Loucy (cell line): Measurements from ENCODE around the gene TBCD.

Experiments used
- H2AFZ ChIP-seq: fragments of 200-600 bp; sonication (generic); 2 replicates; pipeline ENCODE4 v1.6.0; 2016; ENCODE audit warnings: antibody characterized with exemption, mild to moderate bottlenecking, low read length, moderate library complexity
- H3F3A ChIP-seq: fragments of 200-600 bp; 2 replicates; pipeline ENCODE4 v1.6.0; 2016; ENCODE audit warnings: antibody characterized with exemption, low read depth, mild to moderate bottlenecking
- H3K27me3 ChIP-seq: fragments of 200-600 bp; sonication (generic); 2 replicates; pipeline ENCODE4 v1.6.1; 2014; ENCODE audit warnings: low read length, mild to moderate bottlenecking; ENCODE audit not compliant: insufficient read depth, poor library complexity, severe bottlenecking
- H3K36me3 ChIP-seq: fragments of 200-600 bp; sonication (generic); 2 replicates; pipeline ENCODE4 v1.6.1; 2016; ENCODE audit warnings: low read length; ENCODE audit not compliant: insufficient read depth
- H3K4me1 ChIP-seq: fragments of 200-600 bp; sonication (generic); 2 replicates; pipeline ENCODE4 v1.5.1; 2014; ENCODE audit warnings: low read length, mild to moderate bottlenecking; ENCODE audit not compliant: insufficient read depth, poor library complexity, severe bottlenecking
- H3K4me2 ChIP-seq: fragments of 200-600 bp; sonication (generic); 2 replicates; pipeline ENCODE4 v1.6.0; 2014; ENCODE audit warnings: antibody characterized with exemption, low read length, low read depth, mild to moderate bottlenecking; ENCODE audit not compliant: poor library complexity, severe bottlenecking
- H3K4me3 ChIP-seq: fragments of 200-600 bp; sonication (generic); 2 replicates; pipeline ENCODE4 v1.5.1; 2014; ENCODE audit warnings: low read length, mild to moderate bottlenecking, mixed read lengths; ENCODE audit not compliant: poor library complexity, severe bottlenecking
- H3K79me2 ChIP-seq: fragments of 200-600 bp; sonication (generic); 2 replicates; pipeline ENCODE4 v1.6.1; 2014; ENCODE audit warnings: low read length; ENCODE audit not compliant: insufficient read depth
- H3K9ac ChIP-seq: fragments of 200-600 bp; sonication (generic); 2 replicates; pipeline ENCODE4 v1.6.0; 2014; ENCODE audit warnings: mild to moderate bottlenecking, low read depth, low read length, moderate library complexity; ENCODE audit not compliant: poor library complexity, severe bottlenecking
- H3K9me2 ChIP-seq: fragments of 200-600 bp; sonication (generic); replicated peaks from 2 replicates; pipeline ENCODE4 v1.6.1; 2016; ENCODE audit warnings: low read depth, low read length, mixed read lengths
- H3K9me3 ChIP-seq: fragments of 200-600 bp; sonication (generic); 2 replicates; pipeline ENCODE4 v1.6.1; 2014; ENCODE audit warnings: mild to moderate bottlenecking, antibody characterized with exemption, low read length, low read depth; ENCODE audit not compliant: insufficient read depth
- H4K20me1 ChIP-seq: fragments of 200-600 bp; sonication (generic); 2 replicates; pipeline ENCODE4 v1.6.0; 2014; ENCODE audit warnings: antibody characterized with exemption, low read length, mild to moderate bottlenecking; ENCODE audit not compliant: insufficient read depth, poor library complexity, severe bottlenecking
- CTCF ChIP-seq: fragments of 200-600 bp; sonication (generic); conservative IDR thresholded peaks from 2 replicates; pipeline ENCODE4 v1.5.1; 2014; ENCODE audit warnings: mild to moderate bottlenecking, antibody characterized with exemption, low read length
- EZH2phosphoT487 ChIP-seq: fragments of 200-600 bp; IDR thresholded peaks from 2 replicates; pipeline ENCODE4 v1.6.1; 2018; ENCODE audit warnings: antibody characterized with exemption, mild to moderate bottlenecking, moderate library complexity, borderline replicate concordance

Gene TBCD

DNA sequence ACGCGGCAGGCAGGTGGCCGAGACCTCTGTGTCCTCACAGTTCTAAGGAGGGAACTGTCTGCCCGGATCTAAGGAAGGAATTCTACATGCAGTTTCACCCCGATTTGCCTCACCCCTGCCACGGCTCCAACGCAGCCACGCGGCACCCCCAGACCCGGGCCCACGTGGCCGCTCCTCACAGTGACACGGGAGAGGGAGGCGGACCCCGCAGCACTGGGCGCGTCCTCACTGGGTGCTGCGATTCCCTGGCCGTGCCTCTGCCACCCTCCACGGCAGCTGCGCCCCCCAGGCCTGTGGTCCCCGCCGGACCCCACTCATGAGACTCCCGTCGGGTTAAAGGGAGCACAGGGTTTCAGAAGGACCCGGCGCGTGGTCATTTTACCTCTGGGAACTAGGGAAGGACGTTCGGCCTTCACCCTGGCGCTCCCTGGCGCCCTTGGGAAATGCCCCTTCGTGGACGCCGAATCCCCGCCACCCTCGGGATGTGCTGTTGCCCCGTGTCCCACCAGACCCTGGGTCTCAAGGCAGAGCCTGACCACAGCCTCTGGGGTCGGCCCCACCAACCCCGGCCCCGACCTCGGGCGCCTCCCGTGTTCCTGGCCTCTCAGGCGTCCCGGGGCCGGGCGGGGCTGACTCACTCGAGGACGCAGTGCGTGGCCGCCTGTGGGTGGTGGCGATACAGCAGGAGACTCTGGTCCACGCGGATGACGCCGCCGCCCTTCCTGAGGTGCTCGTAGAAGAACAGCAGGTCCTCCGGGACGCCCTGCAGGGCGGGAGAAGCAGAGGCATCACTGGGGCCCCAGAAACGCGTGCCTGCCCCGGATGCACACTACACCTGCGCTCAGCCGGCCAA, 208.8 kb downstream of the TBCD start:
- H3K4me2 ChIP-seq, result no peak overlapping the region
- H3K9me3 ChIP-seq, result no peaks in the 10 kb centered on the region
- H3K9ac ChIP-seq, result no peak overlapping the region

DNA sequence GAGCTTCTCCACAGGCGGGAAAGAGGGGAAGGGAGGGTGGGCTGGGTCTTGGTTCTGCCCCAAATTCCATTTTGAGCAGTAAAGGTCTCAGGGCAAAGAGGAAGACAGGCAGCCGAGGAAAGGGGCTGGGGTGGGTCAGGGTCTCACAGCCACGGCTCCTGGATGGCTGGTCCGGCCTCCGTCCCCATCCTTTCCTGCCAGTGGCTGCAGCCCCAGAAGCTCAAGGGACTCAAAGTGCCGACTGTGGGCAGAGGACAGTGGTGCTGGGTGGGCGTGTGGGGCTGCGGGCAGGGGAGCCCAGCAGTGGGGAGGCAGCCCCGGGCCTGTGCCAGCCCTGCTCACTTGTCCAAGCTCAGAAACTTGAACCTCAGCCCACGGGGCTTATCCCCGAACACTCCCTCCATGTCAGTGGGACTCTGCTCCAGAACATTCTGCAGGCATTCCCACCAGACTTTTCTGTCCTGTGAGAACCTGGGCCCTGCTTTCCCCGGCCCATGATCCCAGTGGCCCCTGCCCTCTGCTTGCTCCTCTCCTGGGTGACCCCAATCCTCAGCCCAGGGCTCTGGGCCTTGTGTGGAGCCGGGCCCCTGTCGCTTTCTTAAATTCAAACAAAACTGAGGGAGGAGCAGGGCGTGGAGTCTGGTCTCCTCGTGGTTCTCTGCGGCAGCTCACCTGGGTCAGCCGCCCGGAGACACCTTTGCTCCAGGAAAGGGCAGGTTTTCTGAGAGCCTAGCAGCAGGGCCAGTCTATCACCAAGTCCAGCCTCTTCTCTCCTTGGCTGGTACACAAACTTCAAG, 209.7 kb downstream of the TBCD start:
- no peaks in the 10 kb centered on the region for H3F3A ChIP-seq
- no peaks in the 10 kb centered on the region for H3K27me3 ChIP-seq
- no peaks in the 10 kb centered on the region for H3K79me2 ChIP-seq
- H3K9ac ChIP-seq, result no peak overlapping the region
- no peaks in the 10 kb centered on the region for H3K9me3 ChIP-seq
- H3K4me2 ChIP-seq, result no peak overlapping the region
- no peak overlapping the region for H3K4me3 ChIP-seq
- peaks cover 33% of the 10 kb centered on the region; the same call in 1 of the 2 replicates for H3K36me3 ChIP-seq
- H2AFZ ChIP-seq, result no peak overlapping the region
- no peaks in the 10 kb centered on the region for H3K4me1 ChIP-seq
- H4K20me1 ChIP-seq, result no peaks in the 10 kb centered on the region
- no peaks in the 10 kb centered on the region for H3K9me2 ChIP-seq
- TF ChIP-seq EZH2phosphoT487, result no peak
- no peak for TF ChIP-seq CTCF

More for the DNA sequence above, 208.8 kb downstream of the TBCD start:
- no peak overlapping the region for H2AFZ ChIP-seq
- no peaks in the 10 kb centered on the region for H3F3A ChIP-seq
- TF ChIP-seq EZH2phosphoT487, result no peak
- TF ChIP-seq CTCF, result no peak
- no peaks in the 10 kb centered on the region for H4K20me1 ChIP-seq
- H3K27me3 ChIP-seq, result no peaks in the 10 kb centered on the region
- no peak overlapping the region for H3K4me3 ChIP-seq
- H3K4me1 ChIP-seq, result no peaks in the 10 kb centered on the region
- no peaks in the 10 kb centered on the region for H3K9me2 ChIP-seq
- H3K36me3 ChIP-seq, result peaks cover 37% of the 10 kb centered on the region; the same call in 1 of the 2 replicates
- no peaks in the 10 kb centered on the region for H3K79me2 ChIP-seq

DNA sequence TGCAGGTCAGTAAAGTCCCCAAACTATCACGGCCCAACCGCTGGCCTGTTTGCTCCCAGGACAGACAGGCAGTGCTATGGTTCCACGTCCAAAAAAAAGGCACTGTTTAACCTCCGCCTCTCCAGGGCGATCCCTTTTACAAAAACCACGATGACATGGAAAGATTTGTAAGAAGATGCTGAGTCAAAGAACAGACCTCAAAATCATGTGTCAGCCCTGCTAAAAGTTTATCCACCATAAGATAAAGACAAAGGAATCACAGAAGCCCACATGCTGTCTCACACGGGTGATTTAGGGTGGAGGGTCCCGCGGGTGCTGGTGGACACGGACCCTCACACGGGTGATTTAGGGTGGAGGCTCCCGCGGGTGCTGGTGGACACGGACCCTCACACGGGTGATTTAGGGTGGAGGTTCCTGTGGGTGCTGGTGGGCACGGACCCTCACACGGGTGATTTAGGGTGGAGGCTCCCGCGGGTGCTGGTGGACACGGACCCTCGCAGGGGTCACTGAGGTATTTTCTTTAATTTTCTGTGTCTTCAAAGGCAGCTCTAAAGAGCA, 210.4 kb downstream of the TBCD start:
- Histone ChIP-seq H3K9me2 (no peaks in the 10 kb centered on the region), H3F3A (no peaks in the 10 kb centered on the region), H2AFZ (no peak overlapping the region), H3K9ac (no peak overlapping the region), H3K27me3 (no peaks in the 10 kb centered on the region), H4K20me1 (no peaks in the 10 kb centered on the region), H3K9me3 (no peaks in the 10 kb centered on the region), H3K79me2 (no peaks in the 10 kb centered on the region), H3K36me3 (peaks cover 29% of the 10 kb centered on the region; the same call in 1 of the 2 replicates), H3K4me2 (no peak overlapping the region), H3K4me3 (no peak overlapping the region), H3K4me1 (no peaks in the 10 kb centered on the region)
- TF ChIP-seq CTCF (no peak), EZH2phosphoT487 (no peak)
